ENCODE data around the gene MYO1H.

MYO1H gene

DNA sequence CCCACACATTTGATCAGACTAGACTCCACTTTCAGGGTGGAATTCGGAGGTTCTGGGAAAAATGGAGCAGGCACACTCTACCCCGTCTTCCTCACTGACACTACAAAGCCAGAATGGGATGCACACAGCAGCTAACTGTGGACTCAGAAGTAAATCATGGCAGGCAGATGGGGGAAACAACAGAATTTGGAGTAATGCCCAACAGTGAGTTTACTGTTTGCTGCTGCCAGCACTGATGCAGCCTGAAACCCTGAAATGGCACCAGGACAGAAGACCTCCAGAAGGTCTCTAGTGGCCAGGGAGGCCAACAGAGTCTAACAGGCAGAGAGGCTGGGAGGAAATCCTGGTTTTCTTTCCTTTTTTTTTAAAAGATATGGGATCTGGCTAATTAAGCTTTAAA, 104.8 kb downstream of the MYO1H start:
- DNase-seq (ENCODE audit: low read depth), result no peak
- TF ChIP-seq, protein P1, sequence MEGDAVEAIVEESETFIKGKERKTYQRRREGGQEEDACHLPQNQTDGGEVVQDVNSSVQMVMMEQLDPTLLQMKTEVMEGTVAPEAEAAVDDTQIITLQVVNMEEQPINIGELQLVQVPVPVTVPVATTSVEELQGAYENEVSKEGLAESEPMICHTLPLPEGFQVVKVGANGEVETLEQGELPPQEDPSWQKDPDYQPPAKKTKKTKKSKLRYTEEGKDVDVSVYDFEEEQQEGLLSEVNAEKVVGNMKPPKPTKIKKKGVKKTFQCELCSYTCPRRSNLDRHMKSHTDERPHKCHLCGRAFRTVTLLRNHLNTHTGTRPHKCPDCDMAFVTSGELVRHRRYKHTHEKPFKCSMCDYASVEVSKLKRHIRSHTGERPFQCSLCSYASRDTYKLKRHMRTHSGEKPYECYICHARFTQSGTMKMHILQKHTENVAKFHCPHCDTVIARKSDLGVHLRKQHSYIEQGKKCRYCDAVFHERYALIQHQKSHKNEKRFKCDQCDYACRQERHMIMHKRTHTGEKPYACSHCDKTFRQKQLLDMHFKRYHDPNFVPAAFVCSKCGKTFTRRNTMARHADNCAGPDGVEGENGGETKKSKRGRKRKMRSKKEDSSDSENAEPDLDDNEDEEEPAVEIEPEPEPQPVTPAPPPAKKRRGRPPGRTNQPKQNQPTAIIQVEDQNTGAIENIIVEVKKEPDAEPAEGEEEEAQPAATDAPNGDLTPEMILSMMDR (IDR thresholded peaks at IDR 0.05; ENCODE audit: low read length, missing control alignments), result no peak

DNA sequence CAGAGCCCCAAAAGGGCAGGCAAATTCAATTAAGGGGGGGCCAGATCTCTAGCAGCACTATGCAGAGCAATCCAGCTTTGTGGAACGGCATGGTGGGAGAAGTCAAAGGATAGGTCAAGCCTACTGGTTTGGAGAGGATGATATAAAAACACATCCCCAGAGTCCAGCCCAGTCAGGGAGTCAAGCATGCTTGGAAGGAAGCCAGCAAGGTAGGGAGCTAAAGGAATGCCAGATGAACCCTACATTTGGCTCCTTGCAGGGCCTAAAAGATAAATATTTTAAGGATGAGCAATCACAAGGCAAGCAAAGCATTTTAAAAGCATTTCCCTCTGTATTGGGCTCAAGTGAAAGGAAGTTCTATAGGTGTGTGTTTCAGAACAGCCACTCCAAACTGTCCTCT, 108.0 kb downstream of the MYO1H start:
- no peak overlapping the region for H3K4me3 ChIP-seq (replicated peaks; ENCODE audit: low read depth, low read length)
- DNase-seq (ENCODE audit: low read depth), result no peak
- TF ChIP-seq, protein P1 (IDR thresholded peaks at IDR 0.05; ENCODE audit: low read length, missing control alignments), result no peak

More for the DNA sequence above, 104.8 kb downstream of the MYO1H start:
- H3K4me3 ChIP-seq (replicated peaks; ENCODE audit: low read depth, low read length), result no peak overlapping the region

DNA sequence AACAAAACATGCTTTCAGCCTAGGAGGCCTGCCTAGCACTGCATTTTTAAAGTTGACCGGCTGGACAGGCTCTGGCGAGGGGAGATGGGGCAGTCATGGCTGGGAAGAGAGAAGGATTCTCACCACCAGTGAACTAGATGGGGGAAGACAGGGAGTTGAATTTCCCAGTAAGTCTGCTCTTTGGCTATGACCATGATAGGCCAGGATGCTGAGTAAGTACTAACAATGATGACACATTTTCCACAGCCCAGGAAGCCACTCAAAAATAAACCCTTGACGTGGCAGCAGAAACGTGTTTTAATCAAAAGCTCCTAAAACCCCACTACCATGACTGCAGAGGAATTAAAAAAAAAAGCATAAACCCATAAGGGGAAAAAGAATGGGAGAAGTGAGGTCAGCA, 110.4 kb downstream of the MYO1H start:
- no peak overlapping the region for H3K4me3 ChIP-seq (replicated peaks; ENCODE audit: low read depth, low read length)
- DNase-seq (ENCODE audit: low read depth), result peak; percentile 74
- TF ChIP-seq, protein P1 (IDR thresholded peaks at IDR 0.05; ENCODE audit: low read length, missing control alignments), result no peak

DNA sequence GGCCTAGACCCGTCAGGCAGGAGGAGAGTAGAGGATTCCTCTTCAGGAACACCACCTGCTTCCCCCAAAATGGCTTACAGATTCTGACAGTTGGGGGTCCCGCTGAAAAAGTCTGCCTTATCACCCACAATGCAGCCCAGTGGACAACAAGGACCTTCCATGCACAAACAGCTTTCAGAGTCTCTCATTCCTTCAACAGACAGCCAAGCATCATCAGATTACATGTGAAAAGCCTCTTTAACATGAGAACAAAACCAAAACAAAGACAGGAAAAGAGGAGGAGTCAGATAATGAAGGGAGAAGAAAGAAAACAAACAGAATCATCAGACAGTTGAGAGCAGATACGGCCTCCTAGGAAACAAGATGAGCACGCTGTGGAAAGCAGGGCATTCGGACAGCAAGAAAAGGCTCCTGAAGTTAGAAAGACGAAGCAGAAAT, 111.1 kb downstream of the MYO1H start:
- peak; percentile 74 for DNase-seq (ENCODE audit: low read depth)
- TF ChIP-seq, protein P1 (IDR thresholded peaks at IDR 0.05; ENCODE audit: low read length, missing control alignments), result no peak
- H3K4me3 ChIP-seq (replicated peaks; ENCODE audit: low read depth, low read length), result no peak overlapping the region

DNA sequence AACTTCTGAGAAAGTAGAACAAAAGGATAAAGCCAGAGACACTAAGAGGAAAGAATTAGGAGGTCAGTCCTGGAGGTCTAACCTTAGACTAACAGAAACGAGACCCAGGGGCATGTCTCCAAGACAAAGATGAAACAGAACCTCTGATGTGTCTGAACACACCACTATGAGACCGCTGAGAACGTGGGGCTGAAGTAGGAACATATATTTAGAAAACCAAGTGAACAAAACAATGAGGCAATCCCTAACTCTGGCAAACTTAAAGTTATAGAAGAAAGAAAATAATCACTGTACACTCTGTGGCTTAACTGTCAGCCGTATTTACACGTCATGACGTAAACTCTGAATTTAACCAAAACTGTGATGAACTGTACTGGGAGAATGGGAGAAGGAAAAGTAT, 111.5 kb downstream of the MYO1H start:
- no peak overlapping the region for H3K4me3 ChIP-seq (replicated peaks; ENCODE audit: low read depth, low read length)
- TF ChIP-seq, protein P1 (IDR thresholded peaks at IDR 0.05; ENCODE audit: low read length, missing control alignments), result no peak
- peak; percentile 32 for DNase-seq (ENCODE audit: low read depth)

DNA sequence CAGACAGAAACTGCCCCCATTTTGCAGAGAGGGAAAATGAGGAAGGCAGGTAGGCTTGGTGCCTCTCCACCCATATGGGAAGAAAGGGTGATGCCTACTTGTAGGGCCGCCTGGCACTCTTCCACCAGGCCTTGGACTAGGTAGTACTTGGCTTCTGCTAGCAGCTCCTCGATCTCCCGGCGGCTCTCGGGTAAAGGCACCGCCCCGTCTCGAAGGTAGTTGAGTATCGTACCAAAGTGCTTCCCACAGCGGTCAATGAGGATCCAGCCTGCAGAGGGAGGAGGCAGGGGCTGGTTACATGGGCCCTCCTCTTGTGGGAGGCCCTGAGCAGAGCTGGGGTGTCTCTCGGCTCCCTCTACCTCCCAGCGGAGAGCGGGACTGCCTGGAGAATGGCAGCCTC, 112.8 kb downstream of the MYO1H start:
- DNase-seq (ENCODE audit: low read depth), result no peak

More for the DNA sequence above, 112.8 kb downstream of the MYO1H start:
- TF ChIP-seq, protein P1 (IDR thresholded peaks at IDR 0.05; ENCODE audit: low read length, missing control alignments), result no peak
- no peak overlapping the region for H3K4me3 ChIP-seq (replicated peaks; ENCODE audit: low read depth, low read length)

All from fibroblast of pulmonary artery (primary cell).